Lower leg skin (tissue), 4 donors: Measurements from ENCODE around the gene EHD3. TPM values are rescaled to one million over a fixed set of nuclear protein-coding genes. Genes with fewer than 3 reads are reported as not detected.

Experiments used
- DNase-seq, 2 donors: peaks; one replicate each; pipeline ENCODE4 v3.0.0-alpha.2; 2019; ENCODE audit warnings: low spot score in 2 of 2
- H3K4me3 ChIP-seq: fragments of 200-600 bp; sonication (generic); 2 replicates; pipeline ENCODE4 v1.5.1; 2017; ENCODE audit warnings: mild to moderate bottlenecking, low read depth; ENCODE audit not compliant: poor library complexity, severe bottlenecking
- CTCF ChIP-seq, 3 donors: fragments of 450-650 bp; IDR thresholded peaks; one replicate each; pipeline ENCODE4 v1.5.1; 2016; ENCODE audit warnings: antibody characterized with exemption in 3 of 3, mild to moderate bottlenecking in 3 of 3, moderate library complexity in 2 of 3
- POLR2A ChIP-seq, 2 donors: fragments of 450-650 bp; IDR thresholded peaks; one replicate each; pipeline ENCODE4 v1.6.1; 2016 to 2017; ENCODE audit warnings: antibody characterized with exemption in 2 of 2, mild to moderate bottlenecking in 1 of 2, moderate library complexity in 1 of 2
- WGBS, 2 donors: methylation state at CpG; one replicate each; pipeline ENCODE4 v1.1.5; 2018; 5-methylcytosine and 5-hydroxymethylcytosine counted together
- intact Hi-C: fragments of 100-400 bp; cut with DNase I; formaldehyde crosslinking; loops from one replicate; pipeline ENCODE4 v1.15.0; 2023; ENCODE audit warnings: low total_unique reads
- total RNA-seq, 4 donors: library from RNA; depleted of rRNA; stranded (reverse); fragments of >200 nt; gene quantifications; one replicate each; pipeline ENCODE4 v1.1.0, GENCODE V29; 2016

Gene EHD3
- total RNA-seq, 4 donors from 2014 or later: 2.8 to 4.3 (median 3.5) TPM

GRCh38 chr2:31317396-31317795, 83.4 kb downstream of the EHD3 start:
- no peak for TF ChIP-seq POLR2A (IDR thresholded peaks at IDR 0.05)
- no peak for TF ChIP-seq CTCF (IDR thresholded peaks at IDR 0.05)
- intact Hi-C loops: no loop called here
- no peak for DNase-seq
- H3K4me3 ChIP-seq: no peak overlapping the region
- 63 to 80% methylated on average over 3 of the region's 3 CpGs for WGBS, 2 donors

GRCh38 chr2:31318361-31319336, 84.7 kb downstream of the EHD3 start:
- intact Hi-C loops: no loop called here
- no peak for TF ChIP-seq POLR2A (IDR thresholded peaks at IDR 0.05)
- no peak for TF ChIP-seq CTCF (IDR thresholded peaks at IDR 0.05)
- H3K4me3 ChIP-seq: no peak overlapping the region
- no peak for DNase-seq
- 64 to 75% methylated on average over 11 of the region's 11 CpGs for WGBS, 2 donors

Other genes with a start within 250 kb of the EHD3 start
- gene GALNT14, start 95.7 kb upstream of the EHD3 start, total RNA-seq: 1 to 10 TPM; 2.5 to 6.2 (median 4.0) TPM
- gene CAPN14, start 16.6 kb upstream of the EHD3 start, total RNA-seq: 1 to 10 TPM in 1 of 4 donors, under 1 TPM in 3; 0.13 to 1.3 (median 0.54) TPM
- 1 to 10 TPM in 2 of 4 donors, under 1 TPM in 2; 0.11 to 1.7 (median 0.75) TPM for gene XDH, start 180.6 kb downstream of the EHD3 start, total RNA-seq